A549 (cell line): ENCODE results near the gene LRFN3. TPM values are rescaled to one million over a fixed set of nuclear protein-coding genes. Genes with fewer than 3 reads are reported as not detected.
A peak's percentile ranks its signal among the peaks of the same experiment; 100 is the strongest.

Experiments
- ATAC-seq, 2 experiments: fragments of 200-7000 bp in 1 of 2; fragments of >200 bp in 1 of 2; cut with Nextera tagmentation in 1 of 2; cut with Tn5 transposase in 1 of 2; 3 replicates each; pipeline versions ENCODE4 v1.8.0 to v1.9.1; 2018 to 2020; ENCODE audit warnings: mild to moderate bottlenecking in 1 of 2, moderate library complexity in 1 of 2
- CTCF ChIA-PET: fragments of 300-600 bp; sonication (Branson Sonifier 250); formaldehyde crosslinking; extraction: SDS; loops from one replicate; lab custom pipeline; 2021; ENCODE audit warnings: antibody characterized with exemption, inconsistent platforms; lab: Yijun Ruan, JAX
- POLR2A ChIA-PET: fragments of 350-600 bp; formaldehyde crosslinking; extraction: SDS; loops from one replicate; lab custom pipeline; 2021; ENCODE audit warnings: antibody characterized with exemption, inconsistent platforms; lab: Yijun Ruan, JAX
- DNase-seq, 2 experiments: peaks; one replicate each; pipeline versions ENCODE4 v3.0.0 to v3.0.0-alpha.2; 2011 to 2016; ENCODE audit warnings: low read depth in 1 of 2, low spot score in 1 of 2
- FAIRE-seq: peaks from 2 replicates; lab custom pipeline; 2011; peaks lifted over from hg19 to GRCh38; lab: Jason Lieb, UNC
- H3K27ac ChIP-seq, 2 experiments: fragments of >200 bp; sonication (Bioruptor Twin); formaldehyde crosslinking; 3 replicates each; pipeline ENCODE4 v1.5.1; 2016 to 2017
- H3K4me1 ChIP-seq: fragments of >200 bp; sonication (Bioruptor Twin); formaldehyde crosslinking; 3 replicates; pipeline ENCODE4 v1.6.1; 2016
- H3K4me2 ChIP-seq: fragments of >200 bp; sonication (Bioruptor Twin); formaldehyde crosslinking; 3 replicates; pipeline ENCODE4 v1.6.1; 2016
- H3K4me3 ChIP-seq: fragments of >200 bp; sonication (Bioruptor Twin); formaldehyde crosslinking; 3 replicates; pipeline ENCODE4 v1.5.1; 2016
- H3K9me3 ChIP-seq: fragments of >200 bp; sonication (Bioruptor Twin); formaldehyde crosslinking; 3 replicates; pipeline ENCODE4 v1.6.1; 2016
- CHD2 ChIP-seq: fragments of 150-350 bp; IDR thresholded peaks from 2 replicates; pipeline ENCODE4 v1.6.1; 2014; ENCODE audit warnings: low read length; ENCODE audit not compliant: partially characterized antibody
- CHD4 ChIP-seq: fragments of 200-600 bp; sonication (generic); IDR thresholded peaks from 2 replicates; pipeline ENCODE4 v1.6.1; 2016; ENCODE audit warnings: antibody characterized with exemption, mild to moderate bottlenecking, borderline replicate concordance
- E2F6 ChIP-seq: IDR thresholded peaks from 2 replicates; pipeline ENCODE4 v1.6.1; 2012; ENCODE audit warnings: low read depth, borderline replicate concordance
- FOSL2 ChIP-seq, 2 experiments: fragments of 450-650 bp in 1 of 2; fragments of >200 bp in 1 of 2; sonication (Bioruptor Twin) in 1 of 2; formaldehyde crosslinking; IDR thresholded peaks; 2 replicates each; pipeline versions ENCODE4 v1.5.0 to v1.6.1; 2016 to 2020; ENCODE audit warnings: mild to moderate bottlenecking in 1 of 2, moderate library complexity in 1 of 2
- HMGXB4 ChIP-seq: fragments of 250-450 bp; sonication (Bioruptor Pico); IDR thresholded peaks from 2 replicates; pipeline ENCODE4 v1.5.0; 2021; ENCODE audit warnings: mild to moderate bottlenecking, moderate library complexity, borderline replicate concordance
- HOXB5 ChIP-seq: fragments of 250-450 bp; sonication (Bioruptor Pico); IDR thresholded peaks from 2 replicates; pipeline ENCODE4 v1.5.0; 2020; ENCODE audit warnings: mild to moderate bottlenecking, moderate library complexity
- KDM1A ChIP-seq: fragments of 200-600 bp; sonication (generic); IDR thresholded peaks from 2 replicates; pipeline ENCODE4 v1.6.1; 2016; ENCODE audit warnings: low read depth, mild to moderate bottlenecking
- POLR2A ChIP-seq: IDR thresholded peaks from 2 replicates; pipeline ENCODE4 v1.6.1; 2012; ENCODE audit warnings: mild to moderate bottlenecking, low read length
- RAD21 ChIP-seq, 2 experiments: fragments of >200 bp in 1 of 2; sonication (Bioruptor Twin) in 1 of 2; formaldehyde crosslinking in 1 of 2; IDR thresholded peaks in 1 of 2; conservative IDR thresholded peaks in 1 of 2; 2 replicates in 1 of 2; 3 replicates in 1 of 2; pipeline ENCODE4 v1.6.1; 2012 to 2018; ENCODE audit warnings: inconsistent platforms in 1 of 2
- SMC3 ChIP-seq: fragments of >200 bp; sonication (Bioruptor Twin); formaldehyde crosslinking; IDR thresholded peaks from 3 replicates; pipeline ENCODE4 v1.6.1; 2018; ENCODE audit warnings: inconsistent platforms
- WGBS: methylation state at CpG from one replicate; pipeline ENCODE4 v1.1.6; 2017; ENCODE audit errors: missing lambda C conversion rate; 5-methylcytosine and 5-hydroxymethylcytosine counted together
- polyA plus RNA-seq, 4 experiments: library from polyadenylated mRNA; depleted of rRNA in 3 of 4; stranded (reverse); fragments of >200 nt; fragmentation: RNase III in 1 of 4; extraction: RNeasy Plus Mini Kit Qiagen cat#74134 plus additional on column Dnase treatment in 1 of 4; gene quantifications; 2 replicates in 3 of 4; 3 replicates in 1 of 4; pipeline ENCODE4 v1.2.3, GENCODE V29; 2011 to 2017
- TF ChIP-seq, protein P1 (sequence below): fragments of >200 bp; sonication (Bioruptor Twin); formaldehyde crosslinking; IDR thresholded peaks from 3 replicates; pipeline ENCODE4 v1.6.1; 2016
- TF ChIP-seq, protein P2 (sequence below): IDR thresholded peaks from 2 replicates; pipeline ENCODE4 v1.6.1; 2012

The LRFN3 gene
- polyA plus RNA-seq, 2 of the 4 experiments (the other 2 are of a cell fraction), result 2.4 to 16.6 TPM

GRCh38 chr19:35905178-35905727 lies 30.9 kb upstream of the LRFN3 start:
- TF ChIP-seq, protein P1, sequence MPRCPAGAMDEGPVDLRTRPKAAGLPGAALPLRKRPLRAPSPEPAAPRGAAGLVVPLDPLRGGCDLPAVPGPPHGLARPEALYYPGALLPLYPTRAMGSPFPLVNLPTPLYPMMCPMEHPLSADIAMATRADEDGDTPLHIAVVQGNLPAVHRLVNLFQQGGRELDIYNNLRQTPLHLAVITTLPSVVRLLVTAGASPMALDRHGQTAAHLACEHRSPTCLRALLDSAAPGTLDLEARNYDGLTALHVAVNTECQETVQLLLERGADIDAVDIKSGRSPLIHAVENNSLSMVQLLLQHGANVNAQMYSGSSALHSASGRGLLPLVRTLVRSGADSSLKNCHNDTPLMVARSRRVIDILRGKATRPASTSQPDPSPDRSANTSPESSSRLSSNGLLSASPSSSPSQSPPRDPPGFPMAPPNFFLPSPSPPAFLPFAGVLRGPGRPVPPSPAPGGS, result no peak
- no peak for TF ChIP-seq FOSL2 (IDR thresholded peaks at IDR 0.05)
- peak; percentile 53 for TF ChIP-seq FOSL2 (CRISPR knock-in tag; IDR thresholded peaks at IDR 0.05)
- no peak for TF ChIP-seq HOXB5 (CRISPR knock-in tag)
- TF ChIP-seq, protein P2, sequence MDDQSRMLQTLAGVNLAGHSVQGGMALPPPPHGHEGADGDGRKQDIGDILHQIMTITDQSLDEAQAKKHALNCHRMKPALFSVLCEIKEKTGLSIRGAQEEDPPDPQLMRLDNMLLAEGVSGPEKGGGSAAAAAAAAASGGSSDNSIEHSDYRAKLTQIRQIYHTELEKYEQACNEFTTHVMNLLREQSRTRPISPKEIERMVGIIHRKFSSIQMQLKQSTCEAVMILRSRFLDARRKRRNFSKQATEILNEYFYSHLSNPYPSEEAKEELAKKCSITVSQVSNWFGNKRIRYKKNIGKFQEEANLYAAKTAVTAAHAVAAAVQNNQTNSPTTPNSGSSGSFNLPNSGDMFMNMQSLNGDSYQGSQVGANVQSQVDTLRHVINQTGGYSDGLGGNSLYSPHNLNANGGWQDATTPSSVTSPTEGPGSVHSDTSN, result no peak
- no peak for FAIRE-seq
- H3K4me3 ChIP-seq, result no peak overlapping the region
- H3K27ac ChIP-seq, result no peak overlapping the region
- 73% methylated on average over 6 of the region's 6 CpGs for WGBS
- no peak for ATAC-seq
- no peaks in the 10 kb centered on the region for H3K9me3 ChIP-seq
- no peak overlapping the region for H3K4me2 ChIP-seq
- no peak for DNase-seq
- CTCF ChIA-PET, result interaction anchor here (0.6 to 4.9 kb wide), 7 partner anchors 10 to 368 kb away, joined by 3 to 29 read pairs (median 6); no protein-coding TSS in a partner anchor
- peaks cover 27% of the 10 kb centered on the region for H3K4me1 ChIP-seq
- POLR2A ChIA-PET, result interaction anchor here (0.7 kb wide), 1 partner anchor 8 kb away, joined by 3 read pairs; no protein-coding TSS in a partner anchor

- H3K27ac ChIP-seq, result no peak overlapping the region
- 94% methylated on average over 11 of the region's 12 CpGs for WGBS
- ATAC-seq, result no peak
- FAIRE-seq, result no peak
- H3K4me2 ChIP-seq, result no peak overlapping the region
- CTCF ChIA-PET, result interaction anchor here (1.3 to 4.9 kb wide), 2 partner anchors 11 to 24 kb away, joined by 4 to 29 read pairs; no protein-coding TSS in a partner anchor
- TF ChIP-seq CHD4 (no peak), POLR2A (0 out of 2 replicates have a peak, but pooled peaks have one; percentile 22)
- TF ChIP-seq, all 56 proteins: peak for 1
- Histone ChIP-seq H3K4me3 (no peak overlapping the region), H3K4me1 (peaks cover 14% of the 10 kb centered on the region; the same call in 2 of the 3 replicates), H3K9me3 (no peaks in the 10 kb centered on the region)
- POLR2A ChIA-PET, result no interaction called here
- DNase-seq, result no peak
Observed at GRCh38 chr19:35907377-35907745, 28.8 kb upstream of the LRFN3 start.

GRCh38 chr19:35908010-35908441 lies 28.1 kb upstream of the LRFN3 start, which contains the start of gene TYROBP:
TSS of gene TYROBP (minus strand) at chr19:35908295. CDS start at chr19:35908228, 67 bp downstream.
- ChIA-PET CTCF (interaction anchor here (0.8 to 1.8 kb wide), 5 partner anchors 10 to 23 kb away, joined by 3 to 11 read pairs (median 7); no protein-coding TSS in a partner anchor), POLR2A (no interaction called here)
- ATAC-seq, result 0 out of 6 replicates have a peak, but pooled peaks of 1 of the 2 experiments have one; percentile 10
- Histone ChIP-seq H3K4me1 (peaks cover 13% of the 10 kb centered on the region; the same call in 2 of the 3 replicates), H3K27ac (0 out of 6 replicates have a peak within 1 kb of the TSS, but pooled peaks of 1 of the 2 experiments have one; percentile 1), H3K4me3 (no peak within 1 kb of the TSS), H3K9me3 (no peaks in the 10 kb centered on the region), H3K4me2 (no peak within 1 kb of the TSS)
- TF ChIP-seq CHD2, result no peak
- TF ChIP-seq SMC3, result no peak
- TF ChIP-seq RAD21 (conservative IDR thresholded peaks at IDR 0.05 in 1 of 2, IDR thresholded peaks at IDR 0.05 in 1 of 2), result no peak
- no peak for TF ChIP-seq HMGXB4 (CRISPR knock-in tag)
- no peak for TF ChIP-seq KDM1A
- no peak for TF ChIP-seq CHD4
- TF ChIP-seq E2F6, result no peak
- FAIRE-seq, result no peak
- no peak for DNase-seq
- 75% methylated on average over 9 of the region's 9 CpGs for WGBS
